HepG2 (cell line): ENCODE data around the gene TSPAN15. TPM values are rescaled to one million over a fixed set of nuclear protein-coding genes. Genes with fewer than 3 reads are reported as not detected.

Source experiments
- ATAC-seq: fragments of 200-7000 bp; cut with Tn5 transposase; 3 replicates; pipeline ENCODE4 v1.9.1; 2020; ENCODE audit warnings: mild to moderate bottlenecking, moderate library complexity
- BruUV-seq: library from RNA; stranded (reverse); fragments of 400-500 nt; replicated peaks from 2 replicates; lab custom pipeline; 2021; lab: Mats Ljungman, UMichigan
- CTCF ChIA-PET: fragments of 300-600 bp; formaldehyde crosslinking; extraction: SDS; loops from one replicate; lab custom pipeline; 2021; ENCODE audit warnings: low total read pairs, inconsistent platforms, low intra/inter-chr PET ratio; lab: Yijun Ruan, JAX
- POLR2A ChIA-PET: fragments of 350-600 bp; sonication (Branson Sonifier 250); formaldehyde crosslinking; loops from one replicate; lab custom pipeline; 2020; ENCODE audit warnings: antibody characterized with exemption, inconsistent platforms; lab: Yijun Ruan, JAX
- DNase-seq: peaks from one replicate; pipeline ENCODE4 v3.0.0-alpha.2; 2015; ENCODE audit warnings: low spot score
- FAIRE-seq: peaks from 3 replicates; lab custom pipeline; 2011; peaks lifted over from hg19 to GRCh38; lab: Jason Lieb, UNC
- H2AFZ ChIP-seq: one replicate; pipeline ENCODE4 v1.6.1; 2011; ENCODE audit warnings: low read length, inconsistent platforms
- H3K27ac ChIP-seq: fragments of 300-600 bp; 3 replicates; pipeline ENCODE4 v1.8.0; 2011; ENCODE audit warnings: mixed run types, mild to moderate bottlenecking, mixed read lengths, low read length, inconsistent platforms; ENCODE audit not compliant: insufficient read depth; ENCODE audit errors: extremely low read length
- H3K27me3 ChIP-seq, 2 experiments: fragments of 200-600 bp in 1 of 2; 2 replicates in 1 of 2; 3 replicates in 1 of 2; pipeline versions ENCODE4 v1.6.0 to v1.8.0; 2011; ENCODE audit warnings: low read length in 2 of 2, mild to moderate bottlenecking in 2 of 2, moderate library complexity in 2 of 2, inconsistent platforms in 1 of 2; ENCODE audit not compliant: insufficient read depth in 2 of 2, control insufficient read depth in 1 of 2
- H3K36me3 ChIP-seq, 2 experiments: fragments of 200-600 bp in 1 of 2; replicated peaks in 1 of 2; 2 replicates in 1 of 2; 3 replicates in 1 of 2; pipeline versions ENCODE4 v1.5.1 to v1.8.0; 2011; ENCODE audit warnings: low read length in 2 of 2, inconsistent platforms in 1 of 2; ENCODE audit not compliant: insufficient read depth in 2 of 2, control insufficient read depth in 1 of 2
- H3K4me1 ChIP-seq: 2 replicates; pipeline ENCODE4 v1.5.1; 2012; ENCODE audit warnings: low read length, inconsistent platforms; ENCODE audit not compliant: insufficient read depth
- H3K4me2 ChIP-seq: 2 replicates; pipeline ENCODE4 v1.6.0; 2011; ENCODE audit warnings: low read depth, low read length, inconsistent platforms
- H3K4me3 ChIP-seq, 3 experiments: fragments of 200-600 bp in 1 of 3; sonication (generic), shearing (Covaris generic) in 1 of 3; replicated peaks in 1 of 3; 2 replicates each; pipeline ENCODE4 v1.5.1; 2011 to 2016; ENCODE audit warnings: low read length in 3 of 3, inconsistent platforms in 2 of 3, low read depth in 2 of 3, mild to moderate bottlenecking in 2 of 3, control low read depth in 1 of 3, mixed read lengths in 1 of 3; ENCODE audit not compliant: insufficient read depth in 1 of 3
- H3K79me2 ChIP-seq: one replicate; pipeline ENCODE4 v1.6.1; 2011; ENCODE audit warnings: low read length, inconsistent platforms; ENCODE audit not compliant: insufficient read depth
- H3K9ac ChIP-seq: 2 replicates; pipeline ENCODE4 v1.6.0; 2011; ENCODE audit warnings: mild to moderate bottlenecking, low read depth, low read length, inconsistent platforms; ENCODE audit not compliant: insufficient read depth
- H3K9me3 ChIP-seq: 2 replicates; pipeline ENCODE4 v1.5.1; 2012; ENCODE audit warnings: mild to moderate bottlenecking, low read length
- H4K20me1 ChIP-seq: 2 replicates; pipeline ENCODE4 v1.6.0; 2011; ENCODE audit warnings: inconsistent platforms, mild to moderate bottlenecking, low read length, moderate library complexity; ENCODE audit not compliant: insufficient read depth
- FIP1L1 ChIP-seq: fragments of 200-400 bp; formaldehyde crosslinking; IDR thresholded peaks from 2 replicates; pipeline ENCODE4 v1.6.1; 2018; ENCODE audit warnings: low read depth, mild to moderate bottlenecking, low read length, moderate library complexity, borderline replicate concordance; ENCODE audit not compliant: insufficient read depth
- HNRNPL ChIP-seq: fragments of 200-400 bp; formaldehyde crosslinking; IDR thresholded peaks from 2 replicates; pipeline ENCODE4 v1.6.1; 2017; ENCODE audit warnings: mild to moderate bottlenecking, low read depth, low read length
- WGBS: methylation state at CpG from one replicate; pipeline ENCODE4 v1.1.6; 2017; ENCODE audit warnings: low lambda C conversion rate; 5-methylcytosine and 5-hydroxymethylcytosine counted together
- in situ Hi-C: cut with HindIII; loops from 2 replicates; pipeline ENCODE4 v1.10.0; 2017; ENCODE audit warnings: low pct_unique_long_range_greater_than_20kb; ENCODE audit not compliant: extremely low pct_ligation_motif_present
- intact Hi-C: fragments of 100-400 bp; cut with micrococcal nuclease; formaldehyde crosslinking; loops from one replicate; pipeline ENCODE4 v1.10.0; 2022; ENCODE audit not compliant: unreplicated experiment
- polyA plus RNA-seq, 8 experiments: library from polyadenylated mRNA; depleted of rRNA in 3 of 8; stranded (reverse) in 7 of 8; unstranded in 1 of 8; fragments of >200 nt; fragmentation: Illumina TruSeq in 4 of 8; extraction: Trizol in 4 of 8; gene quantifications; 2 replicates each; pipeline versions ENCODE4 v1.2.1 to v1.2.3, GENCODE V29; 2011 to 2016; ENCODE audit warnings: low read depth in 4 of 8, missing spikeins in 1 of 8, mixed read lengths in 1 of 8; ENCODE audit not compliant: insufficient read depth in 1 of 8
- total RNA-seq, 5 experiments: library from RNA; depleted of rRNA; stranded (reverse); fragments of >200 nt; fragmentation: Illumina TruSeq; extraction: Trizol; gene quantifications; 2 replicates each; pipeline ENCODE4 v1.2.3, GENCODE V29; 2016; ENCODE audit warnings: low read depth in 1 of 5
- TF ChIP-seq, protein P1 (sequence below): sonication (generic); formaldehyde crosslinking; IDR thresholded peaks from 2 replicates; pipeline ENCODE4 v1.4.0; 2020; ENCODE audit warnings: missing genetic modification reagents, borderline replicate concordance

Gene TSPAN15
- total and polyA plus RNA-seq, 2 of the 13 experiments (the other 11 are each of a cell fraction or from before 2014, with no cell fraction given): 0.27 to 3.2 TPM

DNA sequence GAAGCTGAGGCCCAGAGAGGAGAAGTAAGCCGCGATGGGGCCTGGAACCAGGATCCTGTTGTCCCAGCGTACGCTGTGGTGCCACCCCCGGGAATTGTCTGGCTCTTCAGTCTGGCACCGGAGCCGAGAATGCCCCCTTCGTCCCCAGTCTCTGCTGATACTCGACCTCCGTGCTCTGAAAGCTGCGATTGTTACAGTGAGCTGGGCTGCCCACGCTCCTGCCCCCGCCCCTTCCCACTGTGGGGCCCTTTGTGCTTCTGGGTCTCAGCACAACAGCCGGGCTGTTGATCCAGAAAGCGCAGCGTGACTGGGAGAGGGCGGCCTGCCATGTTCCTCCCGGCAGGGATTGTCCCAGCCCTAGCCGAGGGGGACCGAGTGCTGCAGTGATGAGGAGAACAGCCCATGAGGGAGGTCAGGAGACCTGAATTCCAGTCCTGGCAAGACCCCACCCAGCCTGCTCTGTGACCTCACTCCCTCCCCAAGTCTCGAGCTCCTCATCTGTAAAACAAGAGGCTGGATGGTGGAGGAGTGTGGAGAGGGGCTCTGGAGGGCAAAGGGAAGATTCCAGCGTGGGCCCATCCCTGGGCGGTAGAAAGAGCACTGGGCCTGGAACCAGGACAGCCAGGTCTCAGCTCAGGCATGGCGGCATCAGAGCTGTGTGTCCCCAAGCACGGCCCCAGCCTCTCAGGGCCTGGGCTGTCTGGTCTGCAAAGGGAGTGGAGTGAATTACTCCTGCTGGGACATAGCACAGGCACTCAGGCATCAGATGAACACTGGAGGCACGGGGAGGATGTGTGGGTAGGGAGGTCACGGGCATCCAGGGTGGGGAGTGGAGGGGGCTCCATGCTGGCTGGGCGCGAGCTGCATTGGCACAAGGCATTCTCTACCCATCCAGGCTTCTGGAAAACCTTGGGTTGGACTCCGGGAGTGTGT is 43.6 kb downstream of the TSPAN15 start:
- CTCF ChIA-PET: no interaction called here
- no peaks in the 10 kb centered on the region for H3K9me3 ChIP-seq
- DNase-seq: no peak
- BruUV-seq: no TSS peak
- H3K36me3 ChIP-seq: no peaks in the 10 kb centered on the region
- no peak for FAIRE-seq
- H3K27ac ChIP-seq: no peak overlapping the region
- WGBS: 46% methylated on average over 11 of the region's 30 CpGs
- no peaks in the 10 kb centered on the region for H3K79me2 ChIP-seq
- H3K9ac ChIP-seq: no peak overlapping the region
- H4K20me1 ChIP-seq: no peaks in the 10 kb centered on the region
- in situ Hi-C loops (no loop called here), intact Hi-C loops (no loop called here)
- no peak overlapping the region for H2AFZ ChIP-seq
- peak; percentile 26; the same call in 2 of the 3 replicates for ATAC-seq
- no peak overlapping the region for H3K4me3 ChIP-seq
- POLR2A ChIA-PET: no interaction called here
- TF ChIP-seq, protein P1, sequence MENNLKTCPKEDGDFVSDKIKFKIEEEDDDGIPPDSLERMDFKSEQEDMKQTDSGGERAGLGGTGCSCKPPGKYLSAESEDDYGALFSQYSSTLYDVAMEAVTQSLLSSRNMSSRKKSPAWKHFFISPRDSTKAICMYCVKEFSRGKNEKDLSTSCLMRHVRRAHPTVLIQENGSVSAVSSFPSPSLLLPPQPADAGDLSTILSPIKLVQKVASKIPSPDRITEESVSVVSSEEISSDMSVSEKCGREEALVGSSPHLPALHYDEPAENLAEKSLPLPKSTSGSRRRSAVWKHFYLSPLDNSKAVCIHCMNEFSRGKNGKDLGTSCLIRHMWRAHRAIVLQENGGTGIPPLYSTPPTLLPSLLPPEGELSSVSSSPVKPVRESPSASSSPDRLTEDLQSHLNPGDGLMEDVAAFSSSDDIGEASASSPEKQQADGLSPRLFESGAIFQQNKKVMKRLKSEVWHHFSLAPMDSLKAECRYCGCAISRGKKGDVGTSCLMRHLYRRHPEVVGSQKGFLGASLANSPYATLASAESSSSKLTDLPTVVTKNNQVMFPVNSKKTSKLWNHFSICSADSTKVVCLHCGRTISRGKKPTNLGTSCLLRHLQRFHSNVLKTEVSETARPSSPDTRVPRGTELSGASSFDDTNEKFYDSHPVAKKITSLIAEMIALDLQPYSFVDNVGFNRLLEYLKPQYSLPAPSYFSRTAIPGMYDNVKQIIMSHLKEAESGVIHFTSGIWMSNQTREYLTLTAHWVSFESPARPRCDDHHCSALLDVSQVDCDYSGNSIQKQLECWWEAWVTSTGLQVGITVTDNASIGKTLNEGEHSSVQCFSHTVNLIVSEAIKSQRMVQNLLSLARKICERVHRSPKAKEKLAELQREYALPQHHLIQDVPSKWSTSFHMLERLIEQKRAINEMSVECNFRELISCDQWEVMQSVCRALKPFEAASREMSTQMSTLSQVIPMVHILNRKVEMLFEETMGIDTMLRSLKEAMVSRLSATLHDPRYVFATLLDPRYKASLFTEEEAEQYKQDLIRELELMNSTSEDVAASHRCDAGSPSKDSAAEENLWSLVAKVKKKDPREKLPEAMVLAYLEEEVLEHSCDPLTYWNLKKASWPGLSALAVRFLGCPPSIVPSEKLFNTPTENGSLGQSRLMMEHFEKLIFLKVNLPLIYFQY (CRISPR knock-in tag): no peak
- TF ChIP-seq FIP1L1: no peak
- TF ChIP-seq HNRNPL: peak; percentile 77; the same call in 1 of the 2 replicates
- H3K4me2 ChIP-seq: no peak overlapping the region
- no peaks in the 10 kb centered on the region for H3K4me1 ChIP-seq
- no peaks in the 10 kb centered on the region; a peak in 2 of 5 replicates for H3K27me3 ChIP-seq
